Esophagus muscularis mucosa (tissue), 3 donors: Measurements from ENCODE around the gene B3GNT8.

ENCODE experiments used
- EP300 ChIP-seq: sonication (generic); formaldehyde crosslinking; IDR thresholded peaks from one replicate; pipeline ENCODE4 v1.6.1; 2017; ENCODE audit warnings: antibody characterized with exemption
- TF ChIP-seq, protein P1 (sequence below), 3 experiments: fragments of 200-600 bp in 2 of 3; fragments of 450-650 bp in 1 of 3; sonication (generic) in 2 of 3; IDR thresholded peaks; one replicate each; pipeline ENCODE4 v1.5.1; 2017 to 2019; ENCODE audit warnings: antibody characterized with exemption in 3 of 3, mild to moderate bottlenecking in 2 of 3, moderate library complexity in 1 of 3

DNA sequence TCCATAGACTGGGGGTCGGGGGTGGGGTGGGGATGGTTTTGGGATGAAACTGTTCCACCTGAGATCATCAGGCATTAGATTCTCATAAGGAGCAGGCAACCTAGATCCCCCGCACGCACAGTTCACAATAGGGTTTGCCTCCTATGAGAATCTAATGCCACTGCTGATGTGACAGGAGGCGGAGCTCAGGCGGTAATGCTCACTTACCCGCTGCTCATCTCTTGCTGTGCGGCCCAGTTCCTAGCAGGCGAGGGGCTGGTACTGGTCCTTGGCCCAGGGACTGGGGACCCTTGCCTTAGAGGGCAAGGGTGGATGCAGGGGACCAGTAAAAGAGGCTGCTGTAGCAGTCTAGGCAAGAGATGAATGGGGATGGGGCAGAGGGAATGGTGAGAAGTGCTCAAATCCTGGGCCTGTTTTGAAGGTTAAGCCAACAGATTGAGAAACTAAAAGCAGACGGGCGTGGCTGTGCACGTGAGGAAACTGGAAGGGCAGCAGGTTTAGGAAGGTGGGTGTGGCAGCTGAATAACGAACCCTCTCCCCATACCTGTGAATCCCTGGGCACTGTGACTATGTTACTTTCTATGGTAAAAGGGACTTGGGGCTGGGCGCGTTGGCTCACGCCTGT, 14.3 kb upstream of the B3GNT8 start:
- no peak for TF ChIP-seq EP300
- TF ChIP-seq, protein P1, sequence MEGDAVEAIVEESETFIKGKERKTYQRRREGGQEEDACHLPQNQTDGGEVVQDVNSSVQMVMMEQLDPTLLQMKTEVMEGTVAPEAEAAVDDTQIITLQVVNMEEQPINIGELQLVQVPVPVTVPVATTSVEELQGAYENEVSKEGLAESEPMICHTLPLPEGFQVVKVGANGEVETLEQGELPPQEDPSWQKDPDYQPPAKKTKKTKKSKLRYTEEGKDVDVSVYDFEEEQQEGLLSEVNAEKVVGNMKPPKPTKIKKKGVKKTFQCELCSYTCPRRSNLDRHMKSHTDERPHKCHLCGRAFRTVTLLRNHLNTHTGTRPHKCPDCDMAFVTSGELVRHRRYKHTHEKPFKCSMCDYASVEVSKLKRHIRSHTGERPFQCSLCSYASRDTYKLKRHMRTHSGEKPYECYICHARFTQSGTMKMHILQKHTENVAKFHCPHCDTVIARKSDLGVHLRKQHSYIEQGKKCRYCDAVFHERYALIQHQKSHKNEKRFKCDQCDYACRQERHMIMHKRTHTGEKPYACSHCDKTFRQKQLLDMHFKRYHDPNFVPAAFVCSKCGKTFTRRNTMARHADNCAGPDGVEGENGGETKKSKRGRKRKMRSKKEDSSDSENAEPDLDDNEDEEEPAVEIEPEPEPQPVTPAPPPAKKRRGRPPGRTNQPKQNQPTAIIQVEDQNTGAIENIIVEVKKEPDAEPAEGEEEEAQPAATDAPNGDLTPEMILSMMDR (IDR thresholded peaks at IDR 0.05), result no peak
